Measurements from ENCODE around the gene HNRNPAB. TPM values are rescaled to one million over a fixed set of nuclear protein-coding genes. Genes with fewer than 3 reads are reported as not detected.

Gene HNRNPAB
- total RNA-seq, 1 experiment from 2014 or later = 408 TPM

GRCh38 chr5:178177569-178177968 lies 26.8 kb upstream of the HNRNPAB start:
- Histone ChIP-seq H3K4me1 (ENCODE audit: insufficient read depth, low read length, poor library complexity, severe bottlenecking) (no peaks in the 10 kb centered on the region), H3K27ac (ENCODE audit: low read depth, low read length, poor library complexity, severe bottlenecking) (no peak overlapping the region), H3K36me3 (ENCODE audit: insufficient read depth, low read length, poor library complexity, severe bottlenecking) (no peaks in the 10 kb centered on the region), H3K9me3 (ENCODE audit: low read depth, low read length, poor library complexity, severe bottlenecking) (no peaks in the 10 kb centered on the region), H3K4me3 (ENCODE audit: low read depth, low read length, poor library complexity, severe bottlenecking) (no peak overlapping the region), H3K27me3 (replicated peaks; ENCODE audit: insufficient read depth, low read depth, low read length, poor library complexity) (no peaks in the 10 kb centered on the region)
- intact Hi-C loops (cut with micrococcal nuclease; ENCODE audit: unreplicated experiment) = no loop called here
- POLR2A ChIA-PET (ENCODE audit: low non-redundant PET) = no interaction called here
- CTCF ChIA-PET = no interaction called here
- TF ChIP-seq EZH2 (IDR thresholded peaks at IDR 0.05; ENCODE audit: borderline replicate concordance, low read depth, low read length, poor library complexity, severe bottlenecking) (no peak), CTCF (conservative IDR thresholded peaks at IDR 0.05; ENCODE audit: low read depth, low read length) (no peak)
- no TSS peak for BruUV-seq (replicated peaks)
- no peak for DNase-seq (ENCODE audit: low spot score)

- TF ChIP-seq CTCF (conservative IDR thresholded peaks at IDR 0.05; ENCODE audit: low read depth, low read length) (no peak), EZH2 (IDR thresholded peaks at IDR 0.05; ENCODE audit: borderline replicate concordance, low read depth, low read length, poor library complexity, severe bottlenecking) (no peak)
- POLR2A ChIA-PET (ENCODE audit: low non-redundant PET) = no interaction called here
- Histone ChIP-seq H3K4me1 (ENCODE audit: insufficient read depth, low read length, poor library complexity, severe bottlenecking) (no peaks in the 10 kb centered on the region), H3K27me3 (replicated peaks; ENCODE audit: insufficient read depth, low read depth, low read length, poor library complexity) (no peaks in the 10 kb centered on the region), H3K36me3 (ENCODE audit: insufficient read depth, low read length, poor library complexity, severe bottlenecking) (no peaks in the 10 kb centered on the region), H3K4me3 (ENCODE audit: low read depth, low read length, poor library complexity, severe bottlenecking) (no peak overlapping the region), H3K9me3 (ENCODE audit: low read depth, low read length, poor library complexity, severe bottlenecking) (no peaks in the 10 kb centered on the region), H3K27ac (ENCODE audit: low read depth, low read length, poor library complexity, severe bottlenecking) (no peak overlapping the region)
- intact Hi-C loops (cut with micrococcal nuclease; ENCODE audit: unreplicated experiment) = no loop called here
- CTCF ChIA-PET = no interaction called here
- no peak for DNase-seq (ENCODE audit: low spot score)
- BruUV-seq (replicated peaks) = no TSS peak
These were observed 24.0 kb upstream of the HNRNPAB start for GRCh38 chr5:178180141-178180863.

- H3K27me3 ChIP-seq (replicated peaks; ENCODE audit: insufficient read depth, low read depth, low read length, poor library complexity) = no peaks in the 10 kb centered on the region
- H3K36me3 ChIP-seq (ENCODE audit: insufficient read depth, low read length, poor library complexity, severe bottlenecking) = no peaks in the 10 kb centered on the region
- no peak for DNase-seq (ENCODE audit: low spot score)
- CTCF ChIA-PET = no interaction called here
- intact Hi-C loops (cut with micrococcal nuclease; ENCODE audit: unreplicated experiment) = no loop called here
- H3K9me3 ChIP-seq (ENCODE audit: low read depth, low read length, poor library complexity, severe bottlenecking) = no peaks in the 10 kb centered on the region
- H3K4me3 ChIP-seq (ENCODE audit: low read depth, low read length, poor library complexity, severe bottlenecking) = no peak overlapping the region
- no peak overlapping the region for H3K27ac ChIP-seq (ENCODE audit: low read depth, low read length, poor library complexity, severe bottlenecking)
- TF ChIP-seq CTCF (conservative IDR thresholded peaks at IDR 0.05; ENCODE audit: low read depth, low read length) = no peak
- no peak for TF ChIP-seq EZH2 (IDR thresholded peaks at IDR 0.05; ENCODE audit: borderline replicate concordance, low read depth, low read length, poor library complexity, severe bottlenecking)
- BruUV-seq (replicated peaks) = no TSS peak
- no peaks in the 10 kb centered on the region for H3K4me1 ChIP-seq (ENCODE audit: insufficient read depth, low read length, poor library complexity, severe bottlenecking)
- POLR2A ChIA-PET (ENCODE audit: low non-redundant PET) = no interaction called here
These were observed 22.0 kb upstream of the HNRNPAB start for GRCh38 chr5:178182158-178182876.

All from A673 (cell line).